Small intestine (tissue), 7 donors: ENCODE data around the gene ENHO. TPM values are rescaled to one million over a fixed set of nuclear protein-coding genes. Genes with fewer than 3 reads are reported as not detected.

Experiments
- DNase-seq, 2 donors: peaks; one replicate each; pipeline versions ENCODE4 v3.0.0 to v3.0.0-alpha.2; 2013
- FAIRE-seq: peaks from 2 replicates; lab custom pipeline; 2012; peaks lifted over from hg19 to GRCh38; lab: Jason Lieb, UNC
- H3K27ac ChIP-seq, 3 donors: one replicate each; pipeline ENCODE4 v1.5.1; 2013; ENCODE audit warnings: low read length in 2 of 3, mild to moderate bottlenecking in 2 of 3, control low read depth in 1 of 3, inconsistent platforms in 1 of 3, low read depth in 1 of 3, moderate library complexity in 1 of 3
- H3K27me3 ChIP-seq, 3 donors: one replicate each; pipeline ENCODE4 v1.6.1; 2013; ENCODE audit warnings: low read length in 3 of 3, inconsistent platforms in 1 of 3; ENCODE audit not compliant: control insufficient read depth in 3 of 3, insufficient read depth in 3 of 3
- H3K36me3 ChIP-seq, 3 donors: one replicate each; pipeline ENCODE4 v1.6.1; 2013; ENCODE audit warnings: low read length in 3 of 3, inconsistent platforms in 1 of 3, low read depth in 1 of 3, mild to moderate bottlenecking in 1 of 3, moderate library complexity in 1 of 3; ENCODE audit not compliant: control insufficient read depth in 3 of 3, insufficient read depth in 2 of 3
- H3K4me1 ChIP-seq, 3 donors: one replicate each; pipeline ENCODE4 v1.6.1; 2013; ENCODE audit warnings: low read length in 2 of 3, inconsistent platforms in 1 of 3, low read depth in 1 of 3, mild to moderate bottlenecking in 1 of 3, moderate library complexity in 1 of 3; ENCODE audit not compliant: control insufficient read depth in 3 of 3, insufficient read depth in 2 of 3
- H3K4me3 ChIP-seq, 3 donors: one replicate each; pipeline ENCODE4 v1.5.1; 2013; ENCODE audit warnings: low read length in 3 of 3, control low read depth in 1 of 3, inconsistent platforms in 1 of 3, low read depth in 1 of 3, mild to moderate bottlenecking in 1 of 3, moderate library complexity in 1 of 3
- H3K9me3 ChIP-seq, 2 donors: one replicate each; pipeline ENCODE4 v1.6.1; 2013; ENCODE audit warnings: low read depth in 1 of 2, low read length in 1 of 2; ENCODE audit not compliant: control insufficient read depth in 2 of 2, insufficient read depth in 1 of 2
- WGBS, 3 donors: extraction: QIAGEN DNeasy Blood & Tissue Kit; methylation state at CpG; one replicate each; pipeline ENCODE4 v1.1.7; 2013; 5-methylcytosine and 5-hydroxymethylcytosine counted together
- polyA plus RNA-seq, 4 donors: library from polyadenylated mRNA; stranded (reverse) in 3 of 4; unstranded in 1 of 4; fragments of 200-250 nt in 3 of 4; fragments of 120-200 nt in 1 of 4; gene quantifications; one replicate each; pipeline versions ENCODE4 v1.2.1 to v1.2.3, GENCODE V29; 2013
- donor health status: healthy with polysubstance abuse.
- donor health status: control.
- donor health status: control.
- donor health status: Bipolar disorder and iron deficiency.
- donor health status: healthy.

The ENHO gene
- polyA plus RNA-seq, 4 donors = 1.8 to 8.9 (median 5.1) TPM

GRCh38 chr9:34558919-34559623, 36.3 kb upstream of the ENHO start:
- Histone ChIP-seq H3K36me3 (peaks cover 0 to 15% (median 0%) of the 10 kb centered on the region in 3 donors), H3K27ac (peak overlapping the region in 1 of 3 donors; percentile 22), H3K27me3 (peaks cover 0 to 64% (median 4%) of the 10 kb centered on the region in 3 donors), H3K4me1 (peaks cover 0 to 16% (median 5%) of the 10 kb centered on the region in 3 donors), H3K9me3 (peaks cover 0 to 7% of the 10 kb centered on the region in 2 donors), H3K4me3 (no peak overlapping the region)
- FAIRE-seq (no peak), DNase-seq (no peak)
- 50 to 61% (median 59%) methylated on average over 17 of the region's 17 CpGs for WGBS, 3 donors

- peaks cover 0 to 16% (median 5%) of the 10 kb centered on the region in 3 donors for H3K4me1 ChIP-seq
- no peak overlapping the region for H3K4me3 ChIP-seq
- H3K27ac ChIP-seq = no peak overlapping the region
- peaks cover 0 to 64% (median 4%) of the 10 kb centered on the region in 3 donors for H3K27me3 ChIP-seq
- FAIRE-seq (no peak), DNase-seq (no peak)
- 79 to 87% (median 86%) methylated on average over 9 of the region's 9 CpGs for WGBS, 3 donors
- H3K36me3 ChIP-seq = peaks cover 0 to 10% (median 0%) of the 10 kb centered on the region in 3 donors
- peaks cover 0 to 7% of the 10 kb centered on the region in 2 donors for H3K9me3 ChIP-seq
These were observed 35.6 kb upstream of the ENHO start for GRCh38 chr9:34558364-34558763.

- FAIRE-seq (no peak), DNase-seq (no peak)
- peaks cover 0 to 8% (median 0%) of the 10 kb centered on the region in 3 donors for H3K36me3 ChIP-seq
- peaks cover 0 to 16% (median 5%) of the 10 kb centered on the region in 3 donors for H3K4me1 ChIP-seq
- peaks cover 0 to 68% (median 4%) of the 10 kb centered on the region in 3 donors for H3K27me3 ChIP-seq
- H3K4me3 ChIP-seq = no peak overlapping the region
- peaks cover 0 to 7% of the 10 kb centered on the region in 2 donors for H3K9me3 ChIP-seq
- no peak overlapping the region for H3K27ac ChIP-seq
- WGBS, 3 donors = 71 to 76% (median 76%) methylated on average over 19 of the region's 19 CpGs
These were observed 34.9 kb upstream of the ENHO start for GRCh38 chr9:34557426-34558321.

GRCh38 chr9:34556949-34557348, 34.2 kb upstream of the ENHO start:
- peaks cover 0 to 3% of the 10 kb centered on the region in 2 donors for H3K9me3 ChIP-seq
- whole genome bisulfite sequencing, 3 donors = 69 to 80% (median 76%) methylated on average over 6 of the region's 6 CpGs
- H3K27ac ChIP-seq = no peak overlapping the region
- FAIRE-seq (no peak), DNase-seq (no peak)
- H3K27me3 ChIP-seq = peaks cover 0 to 66% (median 4%) of the 10 kb centered on the region in 3 donors
- H3K36me3 ChIP-seq = peaks cover 0 to 8% (median 0%) of the 10 kb centered on the region in 3 donors
- H3K4me1 ChIP-seq = peaks cover 0 to 16% (median 5%) of the 10 kb centered on the region in 3 donors
- H3K4me3 ChIP-seq = no peak overlapping the region

GRCh38 chr9:34555936-34556525, 33.2 kb upstream of the ENHO start:
- H3K36me3 ChIP-seq = peaks cover 0 to 8% (median 0%) of the 10 kb centered on the region in 3 donors
- DNase-seq (no peak), FAIRE-seq (no peak)
- H3K4me1 ChIP-seq = peaks cover 0 to 16% (median 5%) of the 10 kb centered on the region in 3 donors
- no peak overlapping the region for H3K4me3 ChIP-seq
- WGBS, 3 donors = 79 to 86% (median 81%) methylated on average over 12 to 13 of the region's 13 CpGs
- no peaks in the 10 kb centered on the region for H3K9me3 ChIP-seq
- H3K27ac ChIP-seq = no peak overlapping the region
- peaks cover 0 to 62% (median 4%) of the 10 kb centered on the region in 3 donors for H3K27me3 ChIP-seq

- no peak overlapping the region for H3K27ac ChIP-seq
- FAIRE-seq (no peak), DNase-seq (no peak)
These were observed 32.7 kb upstream of the ENHO start for GRCh38 chr9:34555500-34555899.

GRCh38 chr9:34555002-34555348, 32.2 kb upstream of the ENHO start:
- 19 to 59% (median 34%) methylated on average over 23 of the region's 23 CpGs for WGBS, 3 donors
- no peak for FAIRE-seq

More at GRCh38 chr9:34555500-34555899, 32.7 kb upstream of the ENHO start:
- H3K27me3 ChIP-seq = peaks cover 0 to 58% (median 4%) of the 10 kb centered on the region in 3 donors
- H3K4me3 ChIP-seq = no peak overlapping the region
- 66 to 78% (median 69%) methylated on average over 3 to 5 of the region's 5 CpGs for WGBS, 3 donors
- peaks cover 0 to 8% (median 0%) of the 10 kb centered on the region in 3 donors for H3K36me3 ChIP-seq
- no peaks in the 10 kb centered on the region for H3K9me3 ChIP-seq
- peaks cover 0 to 11% (median 3%) of the 10 kb centered on the region in 3 donors for H3K4me1 ChIP-seq

More at GRCh38 chr9:34555002-34555348, 32.2 kb upstream of the ENHO start:
- no peak overlapping the region for H3K4me3 ChIP-seq
- peaks cover 0 to 53% (median 4%) of the 10 kb centered on the region in 3 donors for H3K27me3 ChIP-seq
- H3K9me3 ChIP-seq = no peaks in the 10 kb centered on the region
- peaks cover 0 to 8% (median 0%) of the 10 kb centered on the region in 3 donors for H3K36me3 ChIP-seq
- H3K4me1 ChIP-seq = peaks cover 0 to 6% (median 2%) of the 10 kb centered on the region in 3 donors
- DNase-seq = no peak
- H3K27ac ChIP-seq = no peak overlapping the region
